Measurements from ENCODE around the gene LPIN1. TPM values are rescaled to one million over a fixed set of nuclear protein-coding genes. Genes with fewer than 3 reads are reported as not detected.
A peak's percentile ranks its signal among the peaks of the same experiment; 100 is the strongest.

LPIN1 gene
- total RNA-seq, 1 experiment from 2014 or later, result 4.4 TPM

DNA sequence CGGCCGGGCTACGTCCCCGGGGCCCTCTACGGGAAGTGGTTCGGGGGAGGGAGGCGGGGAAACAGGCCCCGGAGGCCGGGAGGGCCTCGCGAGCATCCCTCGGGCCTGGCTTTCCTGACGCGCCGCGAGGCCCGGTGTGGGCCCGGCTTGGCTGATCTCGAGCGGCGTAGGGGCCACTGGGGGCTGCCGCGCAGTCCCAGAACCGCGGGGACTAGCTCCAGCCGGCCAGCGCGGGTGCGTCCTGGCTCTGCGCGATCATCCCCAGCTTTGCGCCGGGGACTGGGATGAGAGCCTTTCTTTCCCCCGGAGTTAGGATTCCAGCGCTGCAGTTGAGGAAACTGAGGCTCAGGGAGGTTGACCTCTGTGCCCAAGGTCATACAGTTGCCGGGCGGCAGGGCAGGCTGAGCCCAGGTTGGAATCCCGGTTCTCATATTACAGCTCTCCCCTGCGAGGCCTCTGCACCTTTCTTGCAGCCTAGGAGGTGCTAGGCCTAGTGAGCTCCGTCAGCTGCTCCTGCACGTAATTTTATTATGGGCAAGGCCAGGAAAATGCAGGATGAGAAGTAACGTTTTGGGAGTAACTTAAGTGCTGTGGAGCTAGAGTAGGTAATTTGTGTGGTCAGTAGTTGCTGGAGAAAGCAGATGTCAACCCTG lies 501 bp downstream of the LPIN1 start:
- Histone ChIP-seq H2AFZ (ENCODE audit: low read length) (no peak overlapping the region), H2BK5ac (ENCODE audit: insufficient read length, low read length) (no peak overlapping the region), H3K4me1 (ENCODE audit: insufficient read depth, low read length) (peaks cover 13% of the 10 kb centered on the region), H3K23ac (ENCODE audit: insufficient read length, low read depth, low read length) (no peak overlapping the region), H3K79me2 (ENCODE audit: insufficient read depth, low read length) (peaks cover 1% of the 10 kb centered on the region; the same call in 1 of the 2 replicates), H3K4ac (ENCODE audit: low read depth, low read length) (no peak overlapping the region), H3K14ac (ENCODE audit: insufficient read depth, low read length) (peak overlapping the region; percentile 56; the same call in 1 of the 2 replicates), H4K20me1 (ENCODE audit: control insufficient read depth, insufficient read depth, insufficient read length) (no peaks in the 10 kb centered on the region), H3K18ac (ENCODE audit: insufficient read length, low read depth, low read length) (peak overlapping the region; percentile 66), H4K91ac (ENCODE audit: insufficient read length, low read depth, low read length) (no peak overlapping the region), H4K8ac (replicated peaks; ENCODE audit: insufficient read length, low read depth, low read length) (no peak overlapping the region), H2BK12ac (ENCODE audit: insufficient read length, low read depth, low read length) (no peak overlapping the region), H3K79me1 (ENCODE audit: insufficient read depth, low read depth, low read length, poor library complexity, severe bottlenecking) (no peaks in the 10 kb centered on the region), H3T11ph (ENCODE audit: low read length) (no peak overlapping the region), H3K27ac (ENCODE audit: insufficient read length, low read depth, low read length) (no peak overlapping the region), H3K4me2 (ENCODE audit: insufficient read depth, insufficient read length, low read length) (peak overlapping the region; percentile 62), H3K9ac (ENCODE audit: extremely low read depth, insufficient read length, low read length) (peak overlapping the region; percentile 5), H3K56ac (ENCODE audit: insufficient read length, low read depth, low read length) (no peak overlapping the region), H3K9me3 (ENCODE audit: control insufficient read depth, low read depth, low read length) (no peaks in the 10 kb centered on the region), H2BK20ac (ENCODE audit: low read depth, low read length, poor library complexity, severe bottlenecking) (no peak overlapping the region), H3K27me3 (ENCODE audit: insufficient read depth, low read length) (no peaks in the 10 kb centered on the region), H2BK15ac (ENCODE audit: low read depth, low read length) (no peak overlapping the region), H4K5ac (ENCODE audit: insufficient read length, low read depth, low read length) (no peak overlapping the region), H3K23me2 (ENCODE audit: insufficient read length, low read depth, low read length, poor library complexity, severe bottlenecking) (no peaks in the 10 kb centered on the region), H2AK5ac (ENCODE audit: insufficient read length, low read length) (no peak overlapping the region), H2BK120ac (ENCODE audit: low read depth, low read length, poor library complexity, severe bottlenecking) (no peak overlapping the region)
- Mint-ChIP-seq H3K9me3 (peaks cover 0 to 2% of the 10 kb centered on the region in 2 experiments; a peak in 2 of 5 replicates), H3K27ac (peak overlapping the region in 2 of 3 experiments; percentile 60 to 65; a peak in 2 of 7 replicates), H3K36me3 (ENCODE audit: insufficient read depth in 1 of 3, low read depth in 3 of 3) (no peaks in the 10 kb centered on the region; a peak in 2 of 7 replicates), H3K4me3 (peak overlapping the region; percentile 62 to 85), H3K4me1 (peaks cover 69 to 72% of the 10 kb centered on the region in 2 experiments), H3K27me3 (ENCODE audit: low read depth) (peaks cover 36% of the 10 kb centered on the region)
- DNase-seq, result peak; percentile 67
- no CpG with 5 or more reads among the region's 42 CpGs for WGBS (ENCODE audit: extremely low coverage, insufficient read length, low lambda C conversion rate)
- TF ChIP-seq, protein P1, sequence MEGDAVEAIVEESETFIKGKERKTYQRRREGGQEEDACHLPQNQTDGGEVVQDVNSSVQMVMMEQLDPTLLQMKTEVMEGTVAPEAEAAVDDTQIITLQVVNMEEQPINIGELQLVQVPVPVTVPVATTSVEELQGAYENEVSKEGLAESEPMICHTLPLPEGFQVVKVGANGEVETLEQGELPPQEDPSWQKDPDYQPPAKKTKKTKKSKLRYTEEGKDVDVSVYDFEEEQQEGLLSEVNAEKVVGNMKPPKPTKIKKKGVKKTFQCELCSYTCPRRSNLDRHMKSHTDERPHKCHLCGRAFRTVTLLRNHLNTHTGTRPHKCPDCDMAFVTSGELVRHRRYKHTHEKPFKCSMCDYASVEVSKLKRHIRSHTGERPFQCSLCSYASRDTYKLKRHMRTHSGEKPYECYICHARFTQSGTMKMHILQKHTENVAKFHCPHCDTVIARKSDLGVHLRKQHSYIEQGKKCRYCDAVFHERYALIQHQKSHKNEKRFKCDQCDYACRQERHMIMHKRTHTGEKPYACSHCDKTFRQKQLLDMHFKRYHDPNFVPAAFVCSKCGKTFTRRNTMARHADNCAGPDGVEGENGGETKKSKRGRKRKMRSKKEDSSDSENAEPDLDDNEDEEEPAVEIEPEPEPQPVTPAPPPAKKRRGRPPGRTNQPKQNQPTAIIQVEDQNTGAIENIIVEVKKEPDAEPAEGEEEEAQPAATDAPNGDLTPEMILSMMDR (conservative IDR thresholded peaks at IDR 0.05), result no peak

Measured in H9 (cell line).